ENCODE data around the gene MRAP.

GRCh38 chr21:32350981-32351380 is 52.3 kb downstream of the MRAP start:
- TF ChIP-seq CTCF (IDR thresholded peaks at IDR 0.05) (no peak), POLR2AphosphoS5 (IDR thresholded peaks at IDR 0.05) (no peak), POLR2A (IDR thresholded peaks at IDR 0.05) (no peak)
